GM19468 (cell line): ENCODE measurements around the gene REM1.

Source experiments
- ATAC-seq: cut with Tn5 transposase; IDR thresholded peaks from one replicate; pipeline ENCODE4 v1.9.1; 2021; ENCODE audit warnings: mild to moderate bottlenecking, moderate library complexity, moderate number of reproducible peaks; ENCODE audit not compliant: unreplicated experiment; ENCODE audit errors: extremely low read depth

REM1 gene

GRCh38 chr20:31476643-31477215 is 1.6 kb downstream of the REM1 start:
- ATAC-seq, result no peak

GRCh38 chr20:31484001-31484400 is 8.9 kb downstream of the REM1 start:
- no peak for ATAC-seq

GRCh38 chr20:31485450-31486339 is 10.6 kb downstream of the REM1 start:
- ATAC-seq, result no peak

GRCh38 chr20:31488115-31488514 is 13.0 kb downstream of the REM1 start:
- no peak for ATAC-seq

- ATAC-seq, result no peak
Observed at GRCh38 chr20:31489152-31489551, 14.1 kb downstream of the REM1 start.

GRCh38 chr20:31490752-31491151 is 15.7 kb downstream of the REM1 start:
- no peak for ATAC-seq

GRCh38 chr20:31494131-31494530 is 19.0 kb downstream of the REM1 start:
- no peak for ATAC-seq

- ATAC-seq, result no peak
Observed at GRCh38 chr20:31496761-31497295, 21.7 kb downstream of the REM1 start.

GRCh38 chr20:31497838-31498540 is 22.9 kb downstream of the REM1 start:
- no peak for ATAC-seq

GRCh38 chr20:31500527-31500926 is 25.4 kb downstream of the REM1 start:
- ATAC-seq, result no peak

GRCh38 chr20:31502884-31503673 is 28.0 kb downstream of the REM1 start:
- peak; percentile 85 for ATAC-seq

GRCh38 chr20:31505903-31506302 is 30.8 kb downstream of the REM1 start:
- no peak for ATAC-seq

GRCh38 chr20:31508517-31509244 is 33.6 kb downstream of the REM1 start:
- ATAC-seq, result no peak

GRCh38 chr20:31514154-31515071 is 39.3 kb downstream of the REM1 start, which contains the start of gene HM13:
Gene HM13, plus strand, starts transcription at chr20:31514442. Its CDS starts 110 bp downstream, at chr20:31514552.
- ATAC-seq, result peak; percentile 85

- no peak for ATAC-seq
Observed at GRCh38 chr20:31515072-31515774, 40.1 kb downstream of the REM1 start.

- ATAC-seq, result no peak
Observed at GRCh38 chr20:31515775-31516107, 40.7 kb downstream of the REM1 start.

GRCh38 chr20:31516166-31516565 is 41.1 kb downstream of the REM1 start:
- ATAC-seq, result no peak

- no peak for ATAC-seq
Observed at GRCh38 chr20:31516651-31517050, 41.6 kb downstream of the REM1 start.
